ENCODE data around the gene GALNS.

GALNS gene

GRCh38 chr16:88857728-88858339 is 1.1 kb upstream of the GALNS start:
- DNase-seq (ENCODE audit: low read depth) = no peak

- DNase-seq (ENCODE audit: low read depth) = no peak
These were observed 472 bp downstream of the GALNS start for GRCh38 chr16:88856122-88856827.

GRCh38 chr16:88855736-88856121 is 1.0 kb downstream of the GALNS start:
- no peak for DNase-seq (ENCODE audit: low read depth)

GRCh38 chr16:88855176-88855575 is 1.6 kb downstream of the GALNS start:
- no peak for DNase-seq (ENCODE audit: low read depth)

- DNase-seq (ENCODE audit: low read depth) = no peak
These were observed 2.2 kb downstream of the GALNS start for GRCh38 chr16:88854306-88855111.

- no peak for DNase-seq (ENCODE audit: low read depth)
These were observed 3.3 kb downstream of the GALNS start for GRCh38 chr16:88853325-88853941.

- no peak for DNase-seq (ENCODE audit: low read depth)
These were observed 5.1 kb downstream of the GALNS start for GRCh38 chr16:88851616-88852015.

- no peak for DNase-seq (ENCODE audit: low read depth)
These were observed 6.1 kb downstream of the GALNS start for GRCh38 chr16:88850531-88851199.

- DNase-seq (ENCODE audit: low read depth) = no peak
These were observed 8.2 kb downstream of the GALNS start for GRCh38 chr16:88848557-88848956.

- no peak for DNase-seq (ENCODE audit: low read depth)
These were observed 9.1 kb downstream of the GALNS start for GRCh38 chr16:88847654-88848053.

GRCh38 chr16:88846088-88846487 is 10.7 kb downstream of the GALNS start:
- no peak for DNase-seq (ENCODE audit: low read depth)

GRCh38 chr16:88844419-88845036 is 12.2 kb downstream of the GALNS start:
- DNase-seq (ENCODE audit: low read depth) = no peak

- no peak for DNase-seq (ENCODE audit: low read depth)
These were observed 13.5 kb downstream of the GALNS start for GRCh38 chr16:88843256-88843655.

GRCh38 chr16:88842806-88843205 is 13.9 kb downstream of the GALNS start:
- no peak for DNase-seq (ENCODE audit: low read depth)

- DNase-seq (ENCODE audit: low read depth) = no peak
These were observed 14.4 kb downstream of the GALNS start for GRCh38 chr16:88842308-88842756.

GRCh38 chr16:88841521-88842307 is 15.0 kb downstream of the GALNS start:
- no peak for DNase-seq (ENCODE audit: low read depth)

GRCh38 chr16:88840600-88841215 is 16.0 kb downstream of the GALNS start:
- no peak for DNase-seq (ENCODE audit: low read depth)

GRCh38 chr16:88839745-88840599 is 16.8 kb downstream of the GALNS start:
- DNase-seq (ENCODE audit: low read depth) = no peak

GRCh38 chr16:88839026-88839529 is 17.7 kb downstream of the GALNS start:
- DNase-seq (ENCODE audit: low read depth) = no peak
